ENCODE results near the gene RBM25.
"Not testable (repeated sequence)": the region's sequence is repeated elsewhere in the genome, so short reads cannot be mapped to it uniquely, and the experiment has no call there.

The RBM25 gene

GRCh38 chr14:73058224-73058921 is at the start of gene RBM25:
Gene RBM25 (plus strand): TSS chr14:73058534. CDS start chr14:73071642, 13,108 bp downstream.
- peak; percentile 100 for DNase-seq (ENCODE audit: low read depth)

GRCh38 chr14:73011189-73011588 is 47.1 kb upstream of the RBM25 start:
- not testable (repeated sequence) for DNase-seq (ENCODE audit: low read depth)

GRCh38 chr14:73014105-73014504 is 44.2 kb upstream of the RBM25 start:
- peak; percentile 26 for DNase-seq (ENCODE audit: low read depth)

GRCh38 chr14:73015552-73015951 is 42.8 kb upstream of the RBM25 start:
- not testable (repeated sequence) for DNase-seq (ENCODE audit: low read depth)

GRCh38 chr14:73016011-73016410 is 42.3 kb upstream of the RBM25 start:
- DNase-seq (ENCODE audit: low read depth), result peak; percentile 52

- DNase-seq (ENCODE audit: low read depth), result no peak
Observed at GRCh38 chr14:73022051-73022450, 36.3 kb upstream of the RBM25 start.

- peak; percentile 37 for DNase-seq (ENCODE audit: low read depth)
Observed at GRCh38 chr14:73025544-73025943, 32.8 kb upstream of the RBM25 start.

DNA sequence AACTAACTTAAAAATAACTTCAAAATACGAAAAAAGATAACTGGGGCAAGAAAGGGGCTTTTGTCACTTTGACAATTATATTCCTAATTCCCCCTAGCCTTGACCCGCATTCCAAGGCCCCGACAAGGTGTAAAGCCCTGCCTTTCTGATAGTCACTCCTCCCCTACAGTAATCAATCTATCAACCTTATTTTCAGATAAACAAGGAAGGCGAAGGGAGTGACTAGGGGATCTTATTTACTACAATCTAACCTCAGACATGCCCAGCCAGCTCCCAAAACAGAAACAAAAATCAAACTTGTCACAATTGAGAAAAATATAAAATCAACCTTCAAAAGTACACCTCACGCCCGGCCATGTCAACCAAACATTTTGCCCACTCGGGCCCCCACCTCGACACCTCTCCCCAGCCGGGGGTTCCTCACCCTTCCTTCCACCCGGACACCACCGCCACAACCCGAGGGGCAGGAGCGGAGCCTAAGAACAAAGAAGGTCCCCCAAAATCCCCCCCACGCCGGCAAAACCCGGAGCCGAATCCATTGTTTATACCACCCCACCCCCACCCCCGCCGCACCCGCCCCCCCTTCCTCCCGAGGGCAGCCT is 32.0 kb upstream of the RBM25 start:
- DNase-seq (ENCODE audit: low read depth), result peak; percentile 22

DNA sequence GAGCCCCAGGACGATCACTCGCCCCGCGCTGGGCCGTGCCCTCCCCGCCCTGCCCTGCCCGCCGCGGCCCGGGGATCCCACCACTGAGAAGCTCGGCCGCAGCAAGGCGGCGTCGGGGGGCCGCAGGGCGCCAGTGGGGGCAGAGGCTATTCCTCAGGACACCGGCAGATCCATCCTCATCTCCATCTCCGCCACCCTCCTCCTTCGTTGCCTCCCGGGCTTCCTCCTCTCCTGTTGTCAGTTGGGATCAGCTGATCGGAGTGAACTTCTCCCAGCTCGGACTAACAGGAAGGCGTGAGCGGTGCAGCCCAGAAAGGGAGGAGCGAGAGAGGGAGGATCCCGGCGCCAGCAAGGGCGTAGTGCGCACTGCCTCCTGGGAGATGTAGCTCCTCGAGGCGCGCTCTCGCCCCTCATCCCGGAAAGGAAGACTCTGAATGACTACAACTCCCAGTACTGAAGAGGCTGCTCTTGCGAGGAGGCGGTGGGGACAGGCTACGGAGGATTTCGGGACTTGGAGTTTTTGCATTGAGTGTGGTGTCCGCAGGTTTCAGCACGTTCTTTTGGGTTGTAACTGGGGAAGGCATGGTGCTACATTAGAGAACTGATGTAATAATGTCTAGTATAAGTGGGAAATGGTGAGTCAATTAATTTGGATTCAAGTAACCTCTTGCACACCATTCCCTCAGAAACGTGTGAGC is 31.3 kb upstream of the RBM25 start, which contains the start of gene ZFYVE1:
TSS of gene ZFYVE1 (minus strand) at position 262 of the 698 bp plus-strand sequence. CDS start 2,598 bp downstream, outside the sequence.
- peak; percentile 99 for DNase-seq (ENCODE audit: low read depth)

- no peak for DNase-seq (ENCODE audit: low read depth)
Observed at GRCh38 chr14:73027546-73027945, 30.8 kb upstream of the RBM25 start.

DNA sequence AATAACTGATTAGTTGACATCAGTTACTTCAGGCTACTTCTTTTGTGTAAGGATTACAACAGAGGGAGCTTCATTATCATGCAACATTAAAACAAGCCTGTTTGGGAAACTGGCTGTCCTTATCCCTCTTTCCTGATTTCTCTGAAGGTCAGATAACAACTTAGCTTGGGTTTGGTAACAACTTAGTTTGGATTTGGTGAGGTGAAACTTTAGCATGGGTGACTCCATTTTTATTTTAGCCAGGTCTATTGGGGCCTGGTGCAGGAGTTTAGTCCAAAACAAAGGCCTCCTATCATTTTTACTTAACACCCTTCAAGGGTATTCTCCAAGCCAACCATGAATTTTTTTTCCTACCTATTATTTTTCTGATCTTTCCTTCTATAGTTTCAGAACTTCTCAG is 30.4 kb upstream of the RBM25 start:
- DNase-seq (ENCODE audit: low read depth), result no peak

GRCh38 chr14:73036706-73037450 is 21.5 kb upstream of the RBM25 start:
- DNase-seq (ENCODE audit: low read depth), result peak; percentile 70

GRCh38 chr14:73047808-73048207 is 10.5 kb upstream of the RBM25 start:
- no peak for DNase-seq (ENCODE audit: low read depth)

DNA sequence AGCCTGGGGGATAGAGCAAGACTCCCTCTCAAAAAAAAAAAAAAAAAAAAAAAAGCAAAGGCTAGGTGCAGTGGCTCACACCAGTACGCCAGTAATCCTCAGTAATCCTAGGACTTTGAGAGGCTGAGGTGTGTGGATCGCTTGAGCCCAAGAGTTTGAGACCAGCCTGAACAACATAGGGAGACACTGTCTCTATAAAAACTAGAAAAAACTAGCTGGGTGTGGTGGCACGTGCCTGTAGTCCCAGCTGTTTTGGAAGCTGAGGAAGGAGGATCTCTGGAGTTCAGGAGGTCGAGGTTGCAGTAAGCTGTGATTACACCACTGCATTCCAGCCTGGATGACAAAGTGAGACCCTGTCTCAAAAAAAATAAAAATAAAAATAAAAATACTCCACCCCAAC is 8.9 kb upstream of the RBM25 start:
- no peak for DNase-seq (ENCODE audit: low read depth)

GRCh38 chr14:73055251-73055650 is 3.1 kb upstream of the RBM25 start:
- DNase-seq (ENCODE audit: low read depth), result no peak

DNA sequence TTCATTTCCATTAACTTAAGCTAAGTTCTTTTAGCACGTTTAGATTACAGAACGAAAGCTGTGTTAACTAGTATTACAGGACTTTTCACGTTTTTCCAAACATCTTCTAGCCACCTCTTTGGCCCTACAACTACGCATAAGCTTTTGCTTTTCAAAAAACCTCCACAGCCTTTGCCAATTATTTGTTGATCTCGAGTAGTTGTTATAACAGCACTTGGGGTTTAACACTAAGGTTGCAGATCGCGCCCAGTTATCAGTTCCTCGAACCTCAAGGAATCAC is 450 bp upstream of the RBM25 start:
- no peak for DNase-seq (ENCODE audit: low read depth)

DNA sequence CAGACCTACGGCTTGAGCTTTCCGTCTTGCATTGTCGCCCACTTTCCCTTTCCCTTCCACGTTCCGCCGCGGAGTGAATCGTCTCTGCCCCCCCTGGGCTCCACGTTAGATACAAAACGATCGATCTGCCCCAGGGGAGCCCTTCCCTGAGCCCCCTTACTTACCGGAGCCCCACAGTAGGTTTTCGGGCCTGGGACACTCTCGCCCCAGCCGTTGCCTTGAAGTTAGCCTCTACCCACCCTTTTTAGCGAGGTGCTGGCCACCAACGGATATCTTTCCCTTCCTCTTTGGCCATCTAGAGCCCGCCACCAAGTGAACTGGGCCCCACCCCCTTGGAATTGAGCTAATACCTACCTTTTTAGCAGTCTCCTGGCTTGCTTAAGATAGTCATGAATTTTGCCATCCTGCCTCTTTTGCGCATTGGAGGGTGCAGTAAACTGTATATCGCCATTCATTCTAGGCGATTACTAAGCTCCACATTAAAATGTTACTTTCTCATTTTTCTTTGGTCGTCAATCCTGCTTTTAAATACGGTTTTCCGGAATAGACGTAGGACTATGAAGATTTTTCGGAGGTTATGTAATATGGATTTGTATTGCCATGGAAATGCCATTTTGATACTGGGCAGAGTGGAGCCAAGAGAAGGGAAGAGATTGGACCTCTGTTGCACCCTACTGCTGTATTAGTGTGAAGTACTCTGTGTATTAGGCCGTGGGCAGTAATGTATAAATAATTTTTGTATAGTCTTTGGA is 764 bp downstream of the RBM25 start:
- DNase-seq (ENCODE audit: low read depth), result peak; percentile 66

DNA sequence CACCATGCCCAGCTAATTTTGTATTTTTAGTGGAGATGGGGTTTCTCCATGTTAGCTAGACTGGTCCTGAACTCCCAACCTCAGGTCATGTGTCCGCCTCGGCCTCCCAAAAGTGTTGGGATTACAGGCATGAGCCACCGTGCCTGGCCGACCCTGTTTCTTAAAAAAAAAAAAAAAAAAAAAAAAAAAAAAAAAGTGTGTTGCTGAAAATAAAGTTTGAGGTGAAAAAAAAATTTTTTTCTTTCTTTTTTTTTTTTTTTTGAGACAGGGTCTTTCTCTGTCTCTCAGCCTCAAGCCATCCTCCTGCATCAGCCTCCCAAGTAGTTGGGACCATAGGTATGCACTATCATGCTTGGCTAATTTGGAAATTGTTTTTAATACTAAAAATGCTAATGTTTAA is 11.3 kb downstream of the RBM25 start:
- DNase-seq (ENCODE audit: low read depth), result no peak

DNA sequence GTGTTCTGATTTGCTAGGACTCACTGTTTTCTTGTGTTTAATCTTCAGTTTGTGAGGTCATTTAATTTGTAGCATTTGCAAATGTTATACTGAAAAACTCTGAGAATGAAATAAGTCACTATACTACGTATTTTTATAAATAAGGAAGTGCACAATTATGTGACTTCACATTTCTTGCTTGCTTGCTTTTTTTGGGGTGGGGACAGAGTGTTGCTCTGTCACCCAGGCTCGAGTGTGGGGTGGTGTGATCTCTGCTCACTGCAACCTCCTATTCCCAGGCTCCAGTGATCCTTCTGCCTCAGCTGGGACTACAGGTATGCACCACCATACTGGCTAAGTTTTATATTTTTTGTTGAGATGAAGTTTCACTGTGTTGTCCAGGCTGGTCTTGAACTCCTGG is 32.7 kb downstream of the RBM25 start:
- no peak for DNase-seq (ENCODE audit: low read depth)

DNA sequence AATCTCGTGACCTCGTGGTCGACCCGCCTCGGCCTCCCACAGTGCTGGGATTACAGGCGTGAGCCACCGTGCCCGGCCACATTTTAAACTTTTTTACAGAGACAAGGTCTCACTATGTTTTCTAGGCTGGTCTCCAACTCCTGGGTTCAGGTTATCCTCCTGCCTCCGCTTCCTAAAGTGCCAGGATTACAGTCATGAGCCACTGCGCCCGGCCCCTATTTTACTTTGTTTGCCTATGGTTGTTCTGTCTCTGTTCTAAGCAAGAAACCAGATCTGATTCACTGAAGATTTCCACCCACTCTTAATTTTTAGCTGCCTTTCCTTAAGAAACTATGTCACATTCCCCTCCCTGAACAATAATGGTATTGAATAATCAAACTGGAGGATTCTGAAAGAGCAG is 39.1 kb downstream of the RBM25 start:
- no peak for DNase-seq (ENCODE audit: low read depth)

- no peak for DNase-seq (ENCODE audit: low read depth)
Observed at GRCh38 chr14:73100334-73100733, 42.0 kb downstream of the RBM25 start.

Data from ELR (cell line).